PC-9 (cell line): ENCODE results near the gene HDGFL2.

Source experiments
- EZH2 ChIP-seq: fragments of 200-600 bp; sonication (generic); IDR thresholded peaks from 2 replicates; pipeline ENCODE4 v1.8.0; 2017; ENCODE audit warnings: antibody characterized with exemption, low read depth
- TF ChIP-seq, protein P1 (sequence below): fragments of 200-600 bp; sonication (generic); conservative IDR thresholded peaks from 2 replicates; pipeline ENCODE4 v1.6.1; 2017; ENCODE audit warnings: mixed run types, antibody characterized with exemption, mild to moderate bottlenecking, moderate library complexity

DNA sequence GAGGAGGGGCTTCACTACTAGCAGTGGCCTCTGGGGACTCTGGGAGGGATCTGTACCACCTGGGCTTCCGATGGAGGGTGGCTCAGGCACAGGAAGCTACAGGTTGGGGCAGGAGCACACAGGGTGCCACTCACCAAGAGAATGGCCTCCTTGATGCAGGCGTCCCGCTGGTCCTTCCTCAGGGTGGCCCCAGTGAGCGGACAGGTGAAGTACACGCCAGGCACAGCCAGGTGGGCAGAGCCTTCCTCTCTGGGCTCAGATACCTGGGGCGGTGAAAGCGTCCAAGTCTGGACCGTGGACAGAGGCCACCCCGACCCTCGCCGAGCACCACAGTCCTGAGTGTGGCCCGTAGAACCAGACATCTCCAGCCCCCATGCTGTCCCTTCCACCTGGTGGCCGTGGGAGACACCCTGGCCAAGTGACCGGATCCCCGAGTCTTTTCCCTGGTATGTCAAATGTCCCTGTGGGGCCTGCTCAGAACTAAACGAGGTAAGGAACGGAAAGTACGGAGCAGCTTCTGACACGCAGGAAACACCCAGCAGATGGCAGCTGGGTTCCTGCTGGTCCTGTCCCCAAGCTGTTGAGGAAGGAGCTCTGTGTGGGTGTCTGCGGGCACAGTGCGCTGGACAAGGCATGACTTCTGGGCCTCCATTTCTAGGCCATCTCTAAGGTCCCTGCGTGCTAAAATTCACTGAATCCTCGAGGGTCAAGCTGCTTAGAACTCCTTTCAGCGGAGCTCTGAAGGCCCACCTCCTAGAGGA is 19.7 kb upstream of the HDGFL2 start:
- TF ChIP-seq, protein P1, sequence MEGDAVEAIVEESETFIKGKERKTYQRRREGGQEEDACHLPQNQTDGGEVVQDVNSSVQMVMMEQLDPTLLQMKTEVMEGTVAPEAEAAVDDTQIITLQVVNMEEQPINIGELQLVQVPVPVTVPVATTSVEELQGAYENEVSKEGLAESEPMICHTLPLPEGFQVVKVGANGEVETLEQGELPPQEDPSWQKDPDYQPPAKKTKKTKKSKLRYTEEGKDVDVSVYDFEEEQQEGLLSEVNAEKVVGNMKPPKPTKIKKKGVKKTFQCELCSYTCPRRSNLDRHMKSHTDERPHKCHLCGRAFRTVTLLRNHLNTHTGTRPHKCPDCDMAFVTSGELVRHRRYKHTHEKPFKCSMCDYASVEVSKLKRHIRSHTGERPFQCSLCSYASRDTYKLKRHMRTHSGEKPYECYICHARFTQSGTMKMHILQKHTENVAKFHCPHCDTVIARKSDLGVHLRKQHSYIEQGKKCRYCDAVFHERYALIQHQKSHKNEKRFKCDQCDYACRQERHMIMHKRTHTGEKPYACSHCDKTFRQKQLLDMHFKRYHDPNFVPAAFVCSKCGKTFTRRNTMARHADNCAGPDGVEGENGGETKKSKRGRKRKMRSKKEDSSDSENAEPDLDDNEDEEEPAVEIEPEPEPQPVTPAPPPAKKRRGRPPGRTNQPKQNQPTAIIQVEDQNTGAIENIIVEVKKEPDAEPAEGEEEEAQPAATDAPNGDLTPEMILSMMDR, result no peak
- no peak for TF ChIP-seq EZH2
